Measurements from ENCODE around the gene PIK3CG.
"Not testable (repeated sequence)": the region's sequence is repeated elsewhere in the genome, so short reads cannot be mapped to it uniquely, and the experiment has no call there.

PIK3CG gene

GRCh38 chr7:106888204-106888603 is 23.1 kb downstream of the PIK3CG start:
- no peak for DNase-seq

DNA sequence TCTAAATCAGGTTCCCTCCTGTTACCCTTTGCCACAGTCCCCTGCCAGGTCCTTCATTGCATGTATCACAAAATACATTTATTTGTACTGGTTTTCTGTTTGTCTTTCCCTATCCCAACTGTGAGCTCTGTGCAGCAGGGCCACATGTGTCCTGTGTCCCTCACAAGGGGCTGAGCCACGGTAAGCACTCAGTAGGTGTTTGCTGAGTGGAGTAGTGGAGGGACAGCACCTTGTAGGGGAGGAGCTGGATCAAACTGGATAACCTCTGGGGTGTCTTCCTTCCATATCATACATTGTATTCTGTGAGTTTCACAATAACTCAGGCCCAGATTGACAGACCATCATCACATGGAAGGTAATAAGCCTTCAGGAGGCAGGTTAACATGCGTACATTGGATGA is 25.9 kb downstream of the PIK3CG start:
- no peak for DNase-seq

- DNase-seq: no peak
These were observed 26.7 kb downstream of the PIK3CG start for GRCh38 chr7:106891548-106892410.

GRCh38 chr7:106893591-106893990 is 28.5 kb downstream of the PIK3CG start:
- DNase-seq: no peak

DNA sequence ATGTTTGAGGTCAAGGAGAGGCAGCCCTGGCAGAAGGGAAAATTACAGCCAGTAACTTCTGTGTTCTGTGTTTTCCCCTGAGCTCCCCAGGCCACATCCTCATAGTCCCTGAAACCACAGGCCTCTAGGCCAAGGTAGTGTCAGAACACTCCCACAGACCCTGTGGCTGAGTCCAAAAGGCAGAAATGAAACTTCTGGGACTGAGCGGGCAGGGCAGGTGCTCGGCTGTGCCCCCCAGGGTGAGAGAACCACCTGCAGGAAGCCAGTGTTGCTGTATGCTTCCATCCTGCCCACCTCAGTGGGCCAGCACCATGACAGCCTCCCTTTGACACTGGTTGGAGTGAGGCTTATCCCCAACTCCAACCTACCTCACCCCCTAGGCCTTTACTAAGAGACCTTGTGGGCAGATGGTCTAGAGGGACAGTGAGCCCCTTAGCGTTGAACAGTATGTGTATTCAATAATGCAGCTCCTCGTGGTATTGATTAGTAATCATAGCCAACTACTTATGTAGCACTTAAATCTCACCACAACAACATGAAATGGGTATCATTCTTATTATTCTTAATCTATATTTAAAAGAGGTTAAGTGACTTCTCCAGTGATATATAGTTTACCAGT is 30.3 kb downstream of the PIK3CG start:
- DNase-seq: no peak

GRCh38 chr7:106896231-106896630 is 31.1 kb downstream of the PIK3CG start:
- no peak for DNase-seq

- not testable (repeated sequence) for DNase-seq
These were observed 32.5 kb downstream of the PIK3CG start for GRCh38 chr7:106897553-106897952.

- not testable (repeated sequence) for DNase-seq
These were observed 33.9 kb downstream of the PIK3CG start for GRCh38 chr7:106898967-106899366.

- DNase-seq: no peak
These were observed 36.9 kb downstream of the PIK3CG start for GRCh38 chr7:106901828-106902441.

DNA sequence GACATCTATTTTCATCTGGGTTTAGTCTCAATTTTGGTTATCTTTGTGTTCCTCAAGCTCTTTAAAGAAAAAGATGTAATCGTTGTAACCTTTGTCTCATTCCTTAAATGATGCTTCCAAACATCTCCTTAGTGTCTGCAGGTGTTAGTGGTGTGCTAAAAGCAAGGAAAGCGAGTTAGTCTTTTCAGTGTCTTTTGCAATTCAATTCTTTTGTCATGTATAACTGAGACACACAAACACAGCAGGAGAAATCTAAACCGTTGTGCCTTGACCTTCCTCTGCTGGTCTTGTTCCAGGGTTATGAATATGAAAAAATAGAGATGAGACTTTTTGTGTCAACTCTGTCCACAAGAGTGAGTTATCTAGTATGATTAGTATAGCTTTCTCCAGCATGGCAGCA is 40.7 kb downstream of the PIK3CG start:
- no peak for DNase-seq

- DNase-seq: no peak
These were observed 46.9 kb downstream of the PIK3CG start for GRCh38 chr7:106911959-106912358.

DNA sequence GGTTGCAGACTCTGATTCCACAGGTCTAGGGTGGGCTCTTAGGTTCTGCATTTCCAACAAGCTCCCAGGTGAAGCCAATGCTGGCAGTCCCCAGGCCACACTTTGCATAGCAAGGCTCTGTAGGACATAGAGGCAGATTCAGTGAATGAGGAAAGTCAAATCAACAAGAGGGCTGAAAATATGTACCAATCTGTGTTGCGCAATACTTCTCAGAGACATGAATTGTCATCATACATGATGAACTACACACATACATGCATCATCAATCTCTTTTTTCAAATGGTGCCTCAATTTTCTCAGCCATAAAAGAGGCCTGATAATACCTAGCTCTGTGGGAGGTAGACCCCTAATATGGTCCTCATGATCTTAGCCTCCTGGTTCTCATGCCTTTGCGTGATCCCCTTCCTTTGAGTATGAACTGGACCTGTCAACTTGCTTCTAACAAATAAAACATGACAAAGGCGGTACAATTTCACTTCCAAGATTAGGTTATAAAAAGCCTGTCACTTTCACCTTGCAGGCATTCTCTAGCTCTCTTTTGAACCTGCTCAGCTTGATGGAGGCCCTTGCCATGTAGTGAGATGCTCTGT is 49.0 kb downstream of the PIK3CG start:
- DNase-seq: no peak

DNA sequence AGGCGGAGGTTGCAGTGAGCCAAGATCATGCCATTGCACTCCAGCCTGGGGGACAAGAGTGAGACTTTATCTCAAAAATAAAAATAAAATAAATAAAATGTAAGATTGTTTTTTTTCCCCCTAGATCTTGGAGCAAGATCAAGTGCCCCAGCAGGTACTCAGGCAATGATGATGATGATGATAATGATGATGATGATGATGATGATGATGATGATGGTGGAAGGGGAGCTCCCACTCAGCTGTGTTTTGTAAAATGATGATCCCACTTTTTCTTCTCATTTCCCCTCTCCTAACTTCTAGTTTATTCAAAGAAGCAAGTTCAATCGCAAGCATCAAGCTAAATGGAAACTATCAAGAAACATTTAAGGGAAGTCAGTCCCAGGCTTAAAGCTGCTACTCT is 50.3 kb downstream of the PIK3CG start:
- no peak for DNase-seq

DNA sequence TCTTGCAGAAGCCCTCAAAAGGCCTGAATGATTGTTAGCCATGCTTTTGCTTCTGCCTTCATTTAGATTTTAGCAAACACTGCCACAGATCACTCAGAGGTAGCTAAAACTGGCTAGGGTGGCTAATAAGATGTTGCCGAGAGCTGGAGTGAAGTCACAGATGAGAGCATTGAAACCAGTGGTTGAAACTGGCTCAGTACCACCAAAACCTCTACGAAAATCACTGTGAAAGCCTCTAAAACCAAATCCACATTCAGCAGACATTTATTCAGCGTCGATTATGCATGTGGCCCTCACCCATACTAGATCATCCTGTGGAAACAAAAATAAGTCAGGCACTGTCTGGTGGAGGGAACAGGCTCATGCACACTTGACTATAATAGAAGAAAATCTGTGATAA is 50.8 kb downstream of the PIK3CG start:
- no peak for DNase-seq

DNA sequence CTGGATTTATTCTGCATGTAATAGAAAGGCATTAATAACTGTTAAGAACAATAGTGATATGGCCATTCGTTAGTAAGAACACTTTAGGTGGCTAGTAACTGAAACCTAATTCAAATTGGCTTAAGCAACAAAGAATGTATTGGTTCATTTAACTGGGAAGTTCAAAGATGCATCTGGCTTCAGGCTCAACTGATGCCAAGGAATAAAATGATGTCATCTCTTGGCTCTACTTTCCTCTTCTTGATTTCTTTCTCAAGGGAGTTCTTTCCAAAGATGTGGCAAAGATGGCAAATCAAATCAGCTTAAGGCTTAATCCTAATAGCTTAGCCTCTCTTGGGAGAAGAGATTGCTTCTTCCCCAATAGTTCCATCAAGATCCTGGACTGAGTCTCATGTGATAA is 51.6 kb downstream of the PIK3CG start:
- no peak for DNase-seq

DNA sequence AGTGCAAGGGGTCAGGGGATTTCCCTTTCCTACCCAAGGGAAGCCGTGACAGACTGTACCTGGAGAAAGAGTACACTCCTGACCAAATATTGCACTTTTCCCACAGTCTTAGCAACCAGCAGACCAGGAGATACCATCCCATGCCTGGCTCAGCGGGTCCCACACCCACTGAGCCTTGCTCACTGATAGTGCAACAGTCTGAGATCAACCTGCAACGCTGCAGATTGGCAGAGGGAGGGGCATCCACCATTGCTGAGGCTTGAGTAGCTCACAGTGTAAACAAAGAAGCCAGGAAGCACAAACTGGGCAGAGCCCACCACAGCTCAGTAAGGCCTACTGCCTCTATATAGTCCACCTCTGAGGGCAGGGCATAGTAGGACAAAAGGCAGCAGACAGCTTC is 53.9 kb downstream of the PIK3CG start:
- no peak for DNase-seq

DNA sequence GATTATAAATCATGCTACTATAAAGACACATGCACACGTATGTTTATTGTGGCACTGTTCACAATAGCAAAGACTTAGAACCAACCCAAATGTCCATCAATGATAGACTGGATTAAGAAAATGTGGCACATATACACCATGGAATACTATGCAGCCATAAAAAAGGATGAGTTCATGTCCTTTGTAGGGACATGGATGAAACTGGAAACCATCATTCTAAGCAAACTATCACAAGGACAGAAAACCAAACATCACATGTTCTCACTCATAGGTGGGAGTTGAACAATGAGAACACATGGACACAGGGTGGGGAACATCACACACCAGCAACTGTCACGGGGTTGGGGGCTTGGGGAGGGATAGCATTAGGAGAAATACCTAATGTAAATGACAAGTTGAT is 59.4 kb downstream of the PIK3CG start:
- not testable (repeated sequence) for DNase-seq

- no peak for DNase-seq
These were observed 61.8 kb downstream of the PIK3CG start for GRCh38 chr7:106926892-106927291.

DNA sequence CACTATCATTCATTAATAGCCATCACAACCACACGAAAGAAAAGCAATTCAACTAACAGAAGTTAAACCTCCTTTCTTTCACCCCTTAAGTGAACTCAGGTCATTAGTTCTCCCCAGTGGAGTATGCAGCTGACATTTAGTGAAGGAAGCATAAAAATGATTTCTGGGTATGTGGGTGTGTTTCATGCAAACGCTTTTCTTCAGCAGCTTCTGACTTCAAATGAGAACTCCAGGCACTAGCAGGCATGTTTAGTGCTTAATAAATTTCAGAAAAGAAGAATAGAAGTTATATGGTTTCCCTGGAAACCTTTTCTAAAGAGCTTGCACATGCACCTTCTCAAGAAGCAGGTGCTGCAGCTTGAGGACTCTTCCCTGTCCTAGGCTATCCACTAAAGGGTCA is 62.5 kb downstream of the PIK3CG start:
- DNase-seq: no peak

- not testable (repeated sequence) for DNase-seq
These were observed 64.5 kb downstream of the PIK3CG start for GRCh38 chr7:106929616-106930015.

- DNase-seq: no peak
These were observed 71.2 kb downstream of the PIK3CG start for GRCh38 chr7:106936236-106936635.

- DNase-seq: not testable (repeated sequence)
These were observed 73.0 kb downstream of the PIK3CG start for GRCh38 chr7:106938122-106938521.

DNA sequence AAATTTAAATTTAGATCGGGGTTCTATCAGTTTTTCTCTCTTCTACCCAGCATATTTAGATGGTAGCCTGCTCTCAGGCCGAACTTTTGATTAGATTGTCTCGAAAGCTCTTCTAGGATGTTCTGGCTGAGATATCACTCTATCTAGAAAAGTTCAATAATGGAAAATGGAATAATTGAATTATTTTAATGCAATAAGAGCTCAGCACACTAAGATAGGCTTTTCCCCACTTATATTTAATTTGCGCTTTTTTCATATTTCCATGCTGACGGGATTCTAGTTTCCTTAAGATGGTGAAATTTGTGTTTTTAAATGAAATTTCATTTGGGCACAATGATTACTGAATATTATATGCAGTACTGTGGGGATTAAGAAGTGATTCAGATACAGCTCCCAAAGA is 73.7 kb downstream of the PIK3CG start:
- no peak for DNase-seq
